NCI-H82 treated with DMSO at 0.1 percent for 48 hours (cell line): ENCODE data around the gene NME7.
"Not testable (repeated sequence)": the region's sequence is repeated elsewhere in the genome, so short reads cannot be mapped to it uniquely, and the experiment has no call there.

ENCODE experiments used
- DNase-seq: peaks from one replicate; lab custom pipeline; 2025; ENCODE audit not compliant: unreplicated experiment; lab: John Stamatoyannopoulos, UW

The NME7 gene

GRCh38 chr1:169236143-169236542, 131.5 kb downstream of the NME7 start:
- no peak for DNase-seq

- no peak for DNase-seq
Observed at GRCh38 chr1:169235568-169235967, 132.0 kb downstream of the NME7 start.

GRCh38 chr1:169234780-169235179, 132.8 kb downstream of the NME7 start:
- DNase-seq, result no peak

- DNase-seq, result no peak
Observed at GRCh38 chr1:169217636-169218035, 150.0 kb downstream of the NME7 start.

GRCh38 chr1:169214598-169214997, 153.0 kb downstream of the NME7 start:
- no peak for DNase-seq

GRCh38 chr1:169212088-169212487, 155.5 kb downstream of the NME7 start:
- DNase-seq, result no peak

GRCh38 chr1:169207797-169208520, 159.6 kb downstream of the NME7 start:
- DNase-seq, result no peak

GRCh38 chr1:169204157-169204556, 163.4 kb downstream of the NME7 start:
- no peak for DNase-seq

- DNase-seq, result no peak
Observed at GRCh38 chr1:169202791-169203665, 164.6 kb downstream of the NME7 start.

- no peak for DNase-seq
Observed at GRCh38 chr1:169201084-169201619, 166.4 kb downstream of the NME7 start.

GRCh38 chr1:169200319-169200718, 167.3 kb downstream of the NME7 start:
- DNase-seq, result no peak

GRCh38 chr1:169196581-169196980, 171.0 kb downstream of the NME7 start:
- no peak for DNase-seq

GRCh38 chr1:169196161-169196560, 171.4 kb downstream of the NME7 start:
- DNase-seq, result no peak

- DNase-seq, result no peak
Observed at GRCh38 chr1:169193191-169193850, 174.3 kb downstream of the NME7 start.

GRCh38 chr1:169186106-169186505, 181.5 kb downstream of the NME7 start:
- no peak for DNase-seq

GRCh38 chr1:169184812-169185211, 182.8 kb downstream of the NME7 start:
- no peak for DNase-seq

GRCh38 chr1:169180174-169180573, 187.4 kb downstream of the NME7 start:
- no peak for DNase-seq

GRCh38 chr1:169179431-169179830, 188.2 kb downstream of the NME7 start:
- DNase-seq, result not testable (repeated sequence)

- DNase-seq, result no peak
Observed at GRCh38 chr1:169175461-169175860, 192.1 kb downstream of the NME7 start.

- DNase-seq, result no peak
Observed at GRCh38 chr1:169163059-169163458, 204.5 kb downstream of the NME7 start.

- DNase-seq, result no peak
Observed at GRCh38 chr1:169161496-169162194, 206.0 kb downstream of the NME7 start.
